NCI-H2107 (cell line): ENCODE measurements around the gene RPL28.

Source experiments
- DNase-seq: peaks from one replicate; lab custom pipeline; 2025; lab: John Stamatoyannopoulos, UW

Gene RPL28

GRCh38 chr19:55353356-55353802 lies 32.4 kb upstream of the RPL28 start:
- DNase-seq: no peak

- no peak for DNase-seq
Observed at GRCh38 chr19:55353803-55354697, 31.7 kb upstream of the RPL28 start.

- DNase-seq: no peak
Observed at GRCh38 chr19:55354698-55355212, 31.0 kb upstream of the RPL28 start, which contains the start of gene COX6B2. COX6B2 (minus strand) TSS chr19:55354719; CDS start chr19:55354521, 198 bp downstream.

GRCh38 chr19:55355213-55355821 lies 30.4 kb upstream of the RPL28 start:
- no peak for DNase-seq

GRCh38 chr19:55358493-55358892 lies 27.2 kb upstream of the RPL28 start:
- no peak for DNase-seq

GRCh38 chr19:55358943-55359908 lies 26.5 kb upstream of the RPL28 start:
- no peak for DNase-seq

GRCh38 chr19:55360902-55361301 lies 24.8 kb upstream of the RPL28 start:
- no peak for DNase-seq

- DNase-seq: no peak
Observed at GRCh38 chr19:55362174-55362989, 23.4 kb upstream of the RPL28 start.

GRCh38 chr19:55362990-55363716 lies 22.6 kb upstream of the RPL28 start, which contains the start of gene GARIN5B:
GARIN5B (minus strand) TSS chr19:55363260; CDS start chr19:55363066, 194 bp downstream.
- DNase-seq: no peak

GRCh38 chr19:55365245-55365644 lies 20.5 kb upstream of the RPL28 start:
- no peak for DNase-seq

GRCh38 chr19:55365964-55366363 lies 19.8 kb upstream of the RPL28 start:
- no peak for DNase-seq

GRCh38 chr19:55366790-55367189 lies 18.9 kb upstream of the RPL28 start:
- no peak for DNase-seq

- DNase-seq: no peak
Observed at GRCh38 chr19:55368106-55368505, 17.6 kb upstream of the RPL28 start.

- no peak for DNase-seq
Observed at GRCh38 chr19:55368701-55369563, 16.8 kb upstream of the RPL28 start.

- DNase-seq: no peak
Observed at GRCh38 chr19:55369653-55370304, 16.0 kb upstream of the RPL28 start.

- DNase-seq: no peak
Observed at GRCh38 chr19:55370305-55370988, 15.3 kb upstream of the RPL28 start, which contains the start of gene IL11. IL11 (minus strand) TSS chr19:55370463; CDS start chr19:55370310, 153 bp downstream.

- DNase-seq: no peak
Observed at GRCh38 chr19:55372316-55373081, 13.2 kb upstream of the RPL28 start.
